ENCODE data around the gene CRAMP1.

The CRAMP1 gene

GRCh38 chr16:1721372-1721771 is 109.2 kb downstream of the CRAMP1 start:
- DNase-seq, result no peak

- no peak for DNase-seq
These were observed 111.4 kb downstream of the CRAMP1 start for GRCh38 chr16:1723450-1724147.

- no peak for DNase-seq
These were observed 112.3 kb downstream of the CRAMP1 start for GRCh38 chr16:1724491-1724890.

- DNase-seq, result no peak
These were observed 114.7 kb downstream of the CRAMP1 start for GRCh38 chr16:1726661-1727502.
